Brain pericyte (primary cell): ENCODE data around the gene SNCAIP.
A peak's percentile ranks its signal among the peaks of the same experiment; 100 is the strongest.
"Not testable (repeated sequence)": the region's sequence is repeated elsewhere in the genome, so short reads cannot be mapped to it uniquely, and the experiment has no call there.

Experiments used
- DNase-seq: peaks from one replicate; pipeline ENCODE4 v3.0.0-alpha.2; 2012; ENCODE audit warnings: low read depth, low spot score

SNCAIP gene

GRCh38 chr5:122356855-122357254, 44.8 kb downstream of the SNCAIP start:
- DNase-seq, result no peak

DNA sequence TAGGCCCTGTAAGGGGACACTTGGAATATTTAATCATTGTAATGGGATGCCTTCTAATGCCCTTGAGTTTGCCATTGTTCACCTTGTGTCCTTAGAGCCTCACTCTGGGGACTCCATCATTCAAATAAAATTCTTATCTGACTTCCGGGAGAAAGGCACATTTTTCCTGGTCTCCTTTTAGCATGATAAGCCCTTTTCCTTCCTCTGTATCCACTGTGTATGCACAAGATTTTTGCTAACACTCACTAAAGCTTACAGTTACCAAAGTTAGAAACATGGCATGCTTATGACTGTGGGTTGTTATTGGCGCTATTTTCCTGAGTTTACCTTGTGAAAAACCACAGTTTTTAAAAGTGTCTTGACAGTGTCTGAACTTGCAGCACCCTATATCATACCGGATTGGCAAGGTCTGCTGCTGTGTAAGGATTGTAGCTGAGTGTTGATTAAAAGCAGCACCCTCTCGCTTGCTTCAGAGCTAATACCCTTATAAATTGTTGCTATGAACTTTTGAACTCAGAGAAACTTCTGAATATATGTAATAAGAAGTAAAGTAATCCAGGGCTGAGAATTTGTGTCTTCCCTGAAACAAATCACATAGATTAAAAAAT, 46.4 kb downstream of the SNCAIP start:
- no peak for DNase-seq

DNA sequence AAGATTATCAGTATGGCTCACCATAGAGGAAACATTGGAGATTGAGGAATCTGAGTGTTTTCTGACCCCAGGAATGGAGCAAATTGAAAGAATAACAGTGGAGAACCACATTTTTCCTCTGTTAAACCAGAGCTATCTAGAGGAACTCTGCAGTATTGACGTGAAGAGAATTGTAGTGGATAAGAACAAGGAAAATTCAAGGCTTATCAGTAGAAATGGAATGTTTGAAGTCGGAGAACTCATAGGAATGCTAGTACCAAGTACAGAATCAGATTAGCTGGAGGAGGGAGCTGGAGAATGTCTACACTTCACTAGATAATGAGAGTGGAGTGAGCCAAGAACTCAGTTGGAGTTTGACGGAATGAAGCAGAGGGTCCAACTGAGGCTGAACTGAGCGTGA, 50.3 kb downstream of the SNCAIP start:
- DNase-seq, result no peak

GRCh38 chr5:122363623-122364022, 51.6 kb downstream of the SNCAIP start:
- no peak for DNase-seq

- no peak for DNase-seq
Measured at GRCh38 chr5:122366501-122366900, 54.5 kb downstream of the SNCAIP start.

- DNase-seq, result no peak
Measured at GRCh38 chr5:122367456-122367855, 55.4 kb downstream of the SNCAIP start.

GRCh38 chr5:122368510-122369251, 56.6 kb downstream of the SNCAIP start:
- no peak for DNase-seq

DNA sequence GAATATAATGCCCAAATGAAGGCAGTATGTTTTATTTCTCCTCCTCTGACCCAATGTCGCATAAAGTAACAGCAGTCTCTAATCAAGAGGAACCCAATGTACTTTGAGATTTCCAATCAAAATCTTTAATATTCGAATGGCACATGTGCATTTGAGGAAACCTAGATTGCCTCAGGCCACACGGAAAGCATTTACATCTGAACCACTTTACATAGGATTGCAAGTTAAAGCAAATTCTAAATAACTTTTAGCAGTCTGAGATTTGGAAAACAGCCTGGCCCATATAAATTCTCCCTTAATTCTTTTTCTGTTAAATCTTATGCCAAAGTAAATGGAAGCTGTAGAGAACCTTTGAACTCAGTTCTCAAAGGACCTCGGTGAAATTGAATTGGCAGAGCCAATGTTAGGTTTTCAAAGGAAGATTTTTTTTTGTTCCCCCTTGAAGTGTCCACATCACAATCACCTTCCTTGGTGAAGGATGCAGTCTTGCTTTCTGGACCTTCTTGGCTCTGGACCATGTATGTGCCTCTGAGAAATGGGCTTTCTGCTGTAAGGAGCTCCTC, 57.3 kb downstream of the SNCAIP start:
- no peak for DNase-seq

- no peak for DNase-seq
Measured at GRCh38 chr5:122371511-122372151, 59.6 kb downstream of the SNCAIP start.

GRCh38 chr5:122374110-122374509, 62.1 kb downstream of the SNCAIP start:
- DNase-seq, result no peak

GRCh38 chr5:122375801-122376200, 63.8 kb downstream of the SNCAIP start:
- DNase-seq, result no peak

GRCh38 chr5:122376250-122376649, 64.2 kb downstream of the SNCAIP start:
- no peak for DNase-seq

DNA sequence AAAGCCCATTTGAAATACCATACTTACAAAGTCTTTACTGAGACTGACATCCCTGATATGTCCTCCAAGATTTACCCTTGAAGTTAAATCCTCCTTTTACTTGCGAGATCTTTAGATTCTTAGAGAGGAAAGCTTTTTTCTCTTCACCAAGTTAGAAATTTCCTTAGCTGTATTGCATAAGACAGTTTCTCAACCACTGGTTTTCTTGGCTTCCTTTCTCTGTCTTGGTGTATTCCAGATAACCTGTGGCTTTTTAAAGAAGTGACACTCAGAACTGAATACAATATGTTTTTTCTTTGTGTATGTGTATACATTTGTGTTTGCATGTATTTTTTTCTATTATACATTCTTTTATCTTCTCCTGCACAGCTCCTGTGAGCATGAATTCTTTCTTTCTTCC, 65.0 kb downstream of the SNCAIP start:
- DNase-seq, result no peak

- not testable (repeated sequence) for DNase-seq
Measured at GRCh38 chr5:122382938-122383337, 70.9 kb downstream of the SNCAIP start.

DNA sequence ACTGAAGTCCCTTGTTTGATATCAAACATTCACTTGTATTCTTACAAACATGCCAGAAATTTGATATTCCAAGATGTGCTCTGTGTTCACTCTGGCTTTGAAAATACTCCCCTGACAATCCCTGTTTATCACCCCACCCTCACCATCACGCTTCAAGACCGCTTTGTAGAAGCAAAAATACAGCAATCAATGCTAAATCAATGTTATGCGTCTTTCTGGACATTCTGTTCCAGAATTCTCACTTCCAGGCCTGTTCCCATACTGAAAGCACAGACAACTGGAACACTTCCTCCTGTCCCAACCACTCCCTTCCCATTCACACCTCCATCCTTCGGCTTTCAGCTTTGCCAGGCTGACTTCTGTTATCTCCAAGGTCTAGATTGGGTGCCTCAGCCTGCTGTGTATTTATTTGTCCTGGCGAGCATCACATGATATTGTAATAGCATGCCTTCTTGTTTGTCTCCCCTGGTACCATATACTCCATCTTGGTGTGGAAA, 72.8 kb downstream of the SNCAIP start:
- DNase-seq, result no peak

GRCh38 chr5:122385286-122385685, 73.2 kb downstream of the SNCAIP start:
- no peak for DNase-seq

DNA sequence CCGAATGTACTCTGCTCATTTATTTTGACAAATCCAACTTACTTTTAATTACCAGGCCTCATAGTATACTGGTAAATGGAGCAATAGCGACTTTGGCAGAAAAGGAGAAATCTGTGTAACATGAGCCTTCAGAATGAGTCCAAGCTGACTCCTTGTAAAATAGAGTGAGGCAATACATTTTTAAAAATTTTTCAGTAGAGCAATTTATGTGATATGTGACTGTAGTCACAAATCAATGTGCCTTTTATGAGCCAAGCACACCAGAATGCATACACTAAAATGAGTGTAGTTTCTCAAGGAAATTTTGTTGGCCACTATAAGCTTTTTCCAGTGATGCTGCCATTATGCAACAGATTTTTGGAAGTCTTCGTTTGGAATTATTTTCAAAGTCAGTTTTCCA, 73.8 kb downstream of the SNCAIP start:
- DNase-seq, result no peak

DNA sequence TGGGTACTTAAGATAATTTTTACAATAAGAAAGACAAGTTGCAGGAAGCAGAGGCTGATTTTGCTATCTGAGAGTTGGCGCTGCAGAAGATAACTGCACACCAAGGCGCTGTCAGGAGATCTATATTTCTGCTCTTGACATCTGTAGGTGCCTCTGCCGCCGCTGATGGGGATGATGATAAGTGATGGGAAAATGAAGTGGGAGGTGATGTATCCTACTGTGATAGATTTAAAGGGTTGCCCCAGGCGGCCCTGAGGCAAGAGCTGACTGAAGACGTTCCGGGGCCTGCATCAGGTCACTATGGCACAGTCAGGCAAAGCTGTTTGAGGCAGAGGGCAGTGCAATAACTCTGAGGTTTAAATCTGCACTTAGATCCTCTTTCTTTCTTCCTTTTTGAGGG, 78.1 kb downstream of the SNCAIP start:
- DNase-seq, result no peak

GRCh38 chr5:122390694-122391093, 78.7 kb downstream of the SNCAIP start:
- DNase-seq, result no peak

GRCh38 chr5:122391621-122392020, 79.6 kb downstream of the SNCAIP start:
- DNase-seq, result no peak

DNA sequence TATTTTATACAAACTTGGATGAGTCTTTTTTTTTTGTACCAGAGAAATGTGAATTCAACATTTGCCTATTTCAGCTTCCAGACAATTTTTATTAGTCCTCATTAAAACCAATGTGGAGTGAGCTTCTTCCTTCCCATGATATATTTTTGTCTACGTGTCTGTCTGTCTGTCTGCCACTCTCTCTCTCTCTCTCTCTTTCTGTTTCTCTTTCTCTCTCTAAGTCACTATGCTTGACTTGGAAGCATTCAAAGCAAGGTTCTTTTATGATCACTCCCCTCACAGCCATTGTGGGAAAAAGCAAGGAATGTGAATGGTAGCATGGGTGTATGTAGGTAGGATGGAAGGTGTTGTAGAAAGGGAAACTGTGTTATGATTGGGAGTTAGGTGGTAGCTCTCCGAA, 80.2 kb downstream of the SNCAIP start:
- no peak for DNase-seq

DNA sequence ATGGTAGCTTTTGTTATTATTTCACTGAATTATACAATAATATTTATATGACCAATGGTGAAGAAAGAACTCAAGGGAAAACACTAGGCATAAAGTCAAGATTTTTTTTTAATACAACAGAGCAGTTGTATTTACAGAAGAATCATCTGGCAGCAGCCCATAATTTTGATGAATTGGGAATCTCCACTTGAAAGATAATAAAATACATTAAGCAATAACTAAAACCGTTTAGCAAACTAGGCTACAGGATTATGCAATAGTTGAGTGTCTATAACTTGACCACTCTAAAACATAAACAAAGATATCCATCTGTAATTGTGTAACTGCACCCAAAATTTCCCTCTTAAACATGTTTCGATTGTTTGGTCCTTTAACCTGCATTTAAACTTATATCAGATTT, 80.8 kb downstream of the SNCAIP start:
- DNase-seq, result peak; percentile 6
